Heart left ventricle (tissue), 16 donors: ENCODE data around the gene NUP210. TPM values are rescaled to one million over a fixed set of nuclear protein-coding genes. Genes with fewer than 3 reads are reported as not detected.

Experiments
- ATAC-seq, 4 donors: fragments of 200-7000 bp; cut with Tn5 transposase; one replicate each; pipeline ENCODE4 v1.9.1; 2020 to 2022; ENCODE audit warnings: moderate library complexity in 4 of 4, mild to moderate bottlenecking in 3 of 4, moderate number of reproducible peaks in 1 of 4
- DNase-seq, 5 donors: peaks; one replicate each; pipeline ENCODE4 v3.0.0-alpha.2; 2020
- H3K27ac ChIP-seq, 12 donors: fragments of 200-600 bp; sonication (generic) in 4 of 12; one replicate each; pipeline versions ENCODE4 v1.5.0 to v1.8.0; 2016 to 2022; ENCODE audit warnings: mild to moderate bottlenecking in 2 of 12
- H3K27me3 ChIP-seq, 9 donors: fragments of 200-600 bp; sonication (generic) in 2 of 9; one replicate each; pipeline versions ENCODE4 v1.5.1 to v1.8.0; 2016 to 2022; ENCODE audit warnings: mild to moderate bottlenecking in 3 of 9
- H3K36me3 ChIP-seq, 9 donors: fragments of 200-600 bp; sonication (generic) in 2 of 9; one replicate each; pipeline versions ENCODE4 v1.5.0 to v1.8.0; 2018 to 2022; ENCODE audit warnings: mild to moderate bottlenecking in 2 of 9
- H3K4me1 ChIP-seq, 12 donors: fragments of 200-600 bp; sonication (generic) in 4 of 12; one replicate each; pipeline versions ENCODE4 v1.5.0 to v1.8.0; 2016 to 2022; ENCODE audit warnings: mild to moderate bottlenecking in 3 of 12
- H3K4me3 ChIP-seq, 12 donors: fragments of 200-600 bp; sonication (generic) in 4 of 12; one replicate each; pipeline versions ENCODE4 v1.5.0 to v1.8.0; 2017 to 2022; ENCODE audit warnings: mild to moderate bottlenecking in 9 of 12, moderate library complexity in 4 of 12
- H3K9me3 ChIP-seq, 12 donors: fragments of 200-600 bp; sonication (generic) in 4 of 12; one replicate each; pipeline versions ENCODE4 v1.5.0 to v1.8.0; 2016 to 2022; ENCODE audit warnings: mild to moderate bottlenecking in 1 of 12
- POLR2A ChIP-seq, 2 donors: fragments of 450-650 bp; IDR thresholded peaks; one replicate each; pipeline ENCODE4 v1.6.1; 2017; ENCODE audit warnings: antibody characterized with exemption in 2 of 2, mild to moderate bottlenecking in 2 of 2, moderate library complexity in 2 of 2
- WGBS, 4 donors: extraction: QIAGEN DNeasy Blood & Tissue Kit in 2 of 4; methylation state at CpG; one replicate each; pipeline versions ENCODE4 v1.1.5 to v1.1.7; 2013 to 2018; 5-methylcytosine and 5-hydroxymethylcytosine counted together
- intact Hi-C, 10 donors: fragments of 100-400 bp; cut with DNase I; formaldehyde crosslinking; loops; one replicate each; pipeline versions ENCODE4 v1.11.1 to v1.14.2; 2022
- polyA plus RNA-seq, 2 donors: library from polyadenylated mRNA; stranded (reverse); fragments of 200-250 nt; gene quantifications; one replicate each; pipeline ENCODE4 v1.2.3, GENCODE V29; 2013
- total RNA-seq, 9 donors: library from RNA; depleted of rRNA in 2 of 9; stranded (reverse); fragments of >200 nt in 2 of 9; fragmentation: NEBNext Ultra II Directional in 3 of 9; extraction: Animal tissue kit (Norgen Biotek cat#: 25700) in 3 of 9; gene quantifications; one replicate each; pipeline versions ENCODE4 v1.1.0 to v1.2.4, GENCODE V29; 2016 to 2023
- TF ChIP-seq, protein P1 (sequence below), 12 donors: fragments of 200-600 bp; sonication (generic) in 4 of 12; IDR thresholded peaks; one replicate each; pipeline versions ENCODE4 v1.5.0 to v1.8.0; 2018 to 2022; ENCODE audit warnings: antibody characterized with exemption in 12 of 12, mild to moderate bottlenecking in 5 of 12
- donor health status: ischemic (EF 13 %, LVEDD 7.1; RV severe dilation, severe dysfunction).
- donor health status: healthy with polysubstance abuse.
- donor health status: DM: no; HTN: yes; CAD: no.
- donor health status: DM: no; HTN: no; CAD: no.
- donor health status: ischemic (EF 25% LVEDD 6.9; RV normal size, moderate dysfunction).
- donor health status: ischemic (EF 25% LVEDD 5.7; RV mildly dilated, moderate dysfunction).
- donor health status: healthy.
- donor health status: DM: yes; HTN: yes; CAD: no.
- donor health status: ischemic (EF 35%, LVEDD 5.7; RV mildly dilated, moderate dysfunction).
- donor health status: nonischemic (EF 11% LVEDD 7.7; RV severe dilation, severe dysfunction).
- donor health status: DM: yes; HTN: yes; CAD: no.
- donor health status: PGD.
- donor health status: ischemic (EF 29% LVEDD 5.4; RV normal size, mild dysfunction).
- donor health status: nonischemic (EF 23%, LVEDD 6.1; RV moderate dilation, normal function).

The NUP210 gene
- total and polyA plus RNA-seq, 11 donors = 1.3 to 9.7 (median 2.6) TPM

DNA sequence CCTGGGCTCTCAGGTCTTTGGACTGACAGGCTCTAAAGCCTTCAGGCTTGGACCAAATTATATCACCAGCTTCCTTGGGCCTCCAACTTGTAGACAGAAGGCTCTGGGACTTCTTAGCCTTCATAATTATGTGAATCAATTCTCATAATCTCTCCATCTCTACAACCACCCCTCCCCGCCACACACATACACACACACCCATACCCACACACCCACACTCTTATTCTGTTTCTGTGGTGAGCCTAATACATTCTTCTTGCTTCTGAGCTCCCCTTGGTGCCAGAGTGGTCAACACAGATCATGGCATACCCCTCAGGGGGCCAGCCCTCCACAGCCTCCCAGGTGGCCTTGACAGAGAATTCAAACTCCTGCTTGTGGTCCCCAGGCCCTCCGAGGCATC is 5.6 kb upstream of the NUP210 start:
- peaks cover 0 to 7% (median 0%) of the 10 kb centered on the region in 12 donors for H3K4me1 ChIP-seq
- H3K9me3 ChIP-seq = no peaks in the 10 kb centered on the region
- WGBS, 4 donors = 82 to 91% (median 86%) methylated on average over 2 of the region's 2 CpGs
- intact Hi-C loops = no loop called here
- peaks cover 0 to 1% (median 0%) of the 10 kb centered on the region in 9 donors for H3K27me3 ChIP-seq
- H3K36me3 ChIP-seq = no peaks in the 10 kb centered on the region
- DNase-seq (no peak), ATAC-seq (no peak)
- no peak overlapping the region for H3K4me3 ChIP-seq
- no peak overlapping the region for H3K27ac ChIP-seq
- no peak for TF ChIP-seq POLR2A (IDR thresholded peaks at IDR 0.05)
- TF ChIP-seq, protein P1, sequence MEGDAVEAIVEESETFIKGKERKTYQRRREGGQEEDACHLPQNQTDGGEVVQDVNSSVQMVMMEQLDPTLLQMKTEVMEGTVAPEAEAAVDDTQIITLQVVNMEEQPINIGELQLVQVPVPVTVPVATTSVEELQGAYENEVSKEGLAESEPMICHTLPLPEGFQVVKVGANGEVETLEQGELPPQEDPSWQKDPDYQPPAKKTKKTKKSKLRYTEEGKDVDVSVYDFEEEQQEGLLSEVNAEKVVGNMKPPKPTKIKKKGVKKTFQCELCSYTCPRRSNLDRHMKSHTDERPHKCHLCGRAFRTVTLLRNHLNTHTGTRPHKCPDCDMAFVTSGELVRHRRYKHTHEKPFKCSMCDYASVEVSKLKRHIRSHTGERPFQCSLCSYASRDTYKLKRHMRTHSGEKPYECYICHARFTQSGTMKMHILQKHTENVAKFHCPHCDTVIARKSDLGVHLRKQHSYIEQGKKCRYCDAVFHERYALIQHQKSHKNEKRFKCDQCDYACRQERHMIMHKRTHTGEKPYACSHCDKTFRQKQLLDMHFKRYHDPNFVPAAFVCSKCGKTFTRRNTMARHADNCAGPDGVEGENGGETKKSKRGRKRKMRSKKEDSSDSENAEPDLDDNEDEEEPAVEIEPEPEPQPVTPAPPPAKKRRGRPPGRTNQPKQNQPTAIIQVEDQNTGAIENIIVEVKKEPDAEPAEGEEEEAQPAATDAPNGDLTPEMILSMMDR (IDR thresholded peaks at IDR 0.05) = no peak

DNA sequence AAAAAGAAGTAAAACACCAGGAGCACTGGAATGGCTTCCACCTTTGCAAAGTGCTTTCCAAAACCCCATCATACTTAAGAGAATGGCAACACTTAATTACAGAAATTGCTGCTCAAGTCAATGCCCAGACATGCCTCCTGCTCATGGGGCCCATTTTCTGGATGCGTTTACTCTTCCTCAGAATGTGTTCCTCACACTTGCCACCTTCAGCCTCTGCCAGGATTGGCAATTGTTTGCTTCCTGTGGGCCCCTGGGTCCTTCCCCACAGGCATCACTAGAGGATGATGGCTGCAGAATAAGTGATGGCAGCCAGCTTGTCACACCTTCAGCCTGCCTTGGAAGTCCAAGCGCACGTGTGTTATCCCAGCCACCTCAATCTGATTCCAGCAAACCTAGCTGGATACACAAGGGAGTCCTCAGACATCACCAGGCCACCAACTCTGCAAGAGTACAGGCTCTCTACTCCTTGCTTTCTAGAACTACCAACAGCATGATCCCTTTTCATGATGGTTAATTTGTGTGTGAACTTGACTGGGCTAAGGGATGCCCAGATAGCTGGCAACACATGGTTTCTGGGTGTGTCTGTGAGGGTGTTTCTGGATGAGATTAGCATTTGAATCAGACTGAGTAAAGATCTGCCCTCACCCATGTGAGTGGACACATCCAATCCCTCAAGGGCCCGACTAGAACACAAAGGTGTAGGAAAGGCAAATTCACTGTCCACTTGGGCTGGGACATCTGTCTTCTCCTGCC is 4.9 kb upstream of the NUP210 start:
- intact Hi-C loops = no loop called here
- H3K36me3 ChIP-seq = no peaks in the 10 kb centered on the region
- 91 to 95% (median 93%) methylated on average over 4 of the region's 4 CpGs for WGBS, 4 donors
- H3K4me3 ChIP-seq = no peak overlapping the region
- H3K27me3 ChIP-seq = peaks cover 0 to 5% (median 0%) of the 10 kb centered on the region in 9 donors
- DNase-seq = no peak
- peaks cover 0 to 11% (median 0%) of the 10 kb centered on the region in 12 donors for H3K4me1 ChIP-seq
- H3K9me3 ChIP-seq = no peaks in the 10 kb centered on the region
- no peak overlapping the region for H3K27ac ChIP-seq
- TF ChIP-seq POLR2A (IDR thresholded peaks at IDR 0.05) = no peak
- TF ChIP-seq, protein P1 (IDR thresholded peaks at IDR 0.05) = no peak
- ATAC-seq = no peak

DNA sequence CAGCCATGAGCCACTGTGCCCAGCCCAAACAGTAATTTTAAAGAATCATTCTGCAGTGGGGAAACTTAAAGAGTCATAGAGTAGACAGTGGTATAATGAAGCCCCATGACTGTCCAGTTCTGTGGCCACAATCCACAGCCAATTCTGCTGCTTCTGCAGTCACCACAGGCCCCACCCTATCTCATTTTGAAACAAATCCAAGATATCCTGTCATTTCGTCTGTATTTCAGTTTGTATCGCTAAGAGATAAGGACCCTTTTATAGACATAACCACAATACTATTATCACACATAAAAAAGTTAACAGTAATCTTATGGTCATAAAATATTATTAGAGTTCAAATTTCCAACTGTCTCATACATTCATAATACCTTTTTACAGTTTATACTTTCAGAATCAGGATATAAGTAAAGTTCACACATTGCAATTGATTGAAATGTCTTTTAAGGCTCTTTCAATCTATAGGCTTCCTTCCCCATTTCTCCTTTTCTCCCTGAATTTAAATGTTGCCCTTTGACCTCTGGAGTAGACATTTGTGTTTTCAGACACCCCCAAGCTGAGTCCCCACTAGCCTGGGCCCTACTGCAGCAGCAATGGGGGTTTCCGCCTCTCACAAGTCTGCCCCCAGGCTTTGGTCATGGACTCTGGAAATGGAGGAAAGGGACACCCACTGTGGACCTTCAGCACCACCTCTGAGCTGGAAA is 4.2 kb upstream of the NUP210 start:
- DNase-seq = no peak
- intact Hi-C loops = no loop called here
- ATAC-seq = no peak
- Histone ChIP-seq H3K27ac (no peak overlapping the region), H3K36me3 (no peaks in the 10 kb centered on the region), H3K4me3 (no peak overlapping the region), H3K27me3 (peaks cover 0 to 10% (median under 1%) of the 10 kb centered on the region in 9 donors), H3K9me3 (no peaks in the 10 kb centered on the region), H3K4me1 (peaks cover 0 to 14% (median 2%) of the 10 kb centered on the region in 12 donors)
- WGBS, 4 donors = 44 to 48% (median 46%) methylated on average over 3 of the region's 3 CpGs
- TF ChIP-seq POLR2A (IDR thresholded peaks at IDR 0.05) = no peak
- TF ChIP-seq, protein P1 (IDR thresholded peaks at IDR 0.05) = no peak
